Measurements from ENCODE around the gene PRKRA.

PRKRA gene

DNA sequence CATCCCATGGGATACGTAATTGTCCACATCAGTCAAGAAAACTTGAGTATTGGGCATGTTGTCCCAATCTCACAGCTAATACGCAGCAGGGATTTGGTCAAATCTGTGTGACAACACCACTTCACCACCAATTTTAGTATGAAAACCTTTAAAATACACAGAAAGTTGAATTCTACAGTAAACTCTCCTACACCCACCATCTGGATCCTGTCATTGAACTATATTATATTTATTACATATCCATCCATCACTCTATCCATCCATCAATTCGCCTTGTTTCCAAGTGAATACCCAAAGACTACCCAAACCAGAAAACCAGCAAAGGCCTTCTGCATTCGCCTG lies 28.3 kb upstream of the PRKRA start:
- no peak for DNase-seq
- Histone ChIP-seq H3K4me1 (peaks cover 0 to 54% (median 33%) of the 10 kb centered on the region in 4 donors), H3K4me3 (peak overlapping the region; percentile 89 to 92), H3K9me3 (no peaks in the 10 kb centered on the region), H3K27ac (peak overlapping the region; percentile 90 to 91), H3K36me3 (no peaks in the 10 kb centered on the region), H3K27me3 (no peaks in the 10 kb centered on the region)
- intact Hi-C loops (cut with DNase I; ENCODE audit: low total_unique reads): no loop called here
- TF ChIP-seq, protein P1, sequence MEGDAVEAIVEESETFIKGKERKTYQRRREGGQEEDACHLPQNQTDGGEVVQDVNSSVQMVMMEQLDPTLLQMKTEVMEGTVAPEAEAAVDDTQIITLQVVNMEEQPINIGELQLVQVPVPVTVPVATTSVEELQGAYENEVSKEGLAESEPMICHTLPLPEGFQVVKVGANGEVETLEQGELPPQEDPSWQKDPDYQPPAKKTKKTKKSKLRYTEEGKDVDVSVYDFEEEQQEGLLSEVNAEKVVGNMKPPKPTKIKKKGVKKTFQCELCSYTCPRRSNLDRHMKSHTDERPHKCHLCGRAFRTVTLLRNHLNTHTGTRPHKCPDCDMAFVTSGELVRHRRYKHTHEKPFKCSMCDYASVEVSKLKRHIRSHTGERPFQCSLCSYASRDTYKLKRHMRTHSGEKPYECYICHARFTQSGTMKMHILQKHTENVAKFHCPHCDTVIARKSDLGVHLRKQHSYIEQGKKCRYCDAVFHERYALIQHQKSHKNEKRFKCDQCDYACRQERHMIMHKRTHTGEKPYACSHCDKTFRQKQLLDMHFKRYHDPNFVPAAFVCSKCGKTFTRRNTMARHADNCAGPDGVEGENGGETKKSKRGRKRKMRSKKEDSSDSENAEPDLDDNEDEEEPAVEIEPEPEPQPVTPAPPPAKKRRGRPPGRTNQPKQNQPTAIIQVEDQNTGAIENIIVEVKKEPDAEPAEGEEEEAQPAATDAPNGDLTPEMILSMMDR (IDR thresholded peaks at IDR 0.05): no peak

DNA sequence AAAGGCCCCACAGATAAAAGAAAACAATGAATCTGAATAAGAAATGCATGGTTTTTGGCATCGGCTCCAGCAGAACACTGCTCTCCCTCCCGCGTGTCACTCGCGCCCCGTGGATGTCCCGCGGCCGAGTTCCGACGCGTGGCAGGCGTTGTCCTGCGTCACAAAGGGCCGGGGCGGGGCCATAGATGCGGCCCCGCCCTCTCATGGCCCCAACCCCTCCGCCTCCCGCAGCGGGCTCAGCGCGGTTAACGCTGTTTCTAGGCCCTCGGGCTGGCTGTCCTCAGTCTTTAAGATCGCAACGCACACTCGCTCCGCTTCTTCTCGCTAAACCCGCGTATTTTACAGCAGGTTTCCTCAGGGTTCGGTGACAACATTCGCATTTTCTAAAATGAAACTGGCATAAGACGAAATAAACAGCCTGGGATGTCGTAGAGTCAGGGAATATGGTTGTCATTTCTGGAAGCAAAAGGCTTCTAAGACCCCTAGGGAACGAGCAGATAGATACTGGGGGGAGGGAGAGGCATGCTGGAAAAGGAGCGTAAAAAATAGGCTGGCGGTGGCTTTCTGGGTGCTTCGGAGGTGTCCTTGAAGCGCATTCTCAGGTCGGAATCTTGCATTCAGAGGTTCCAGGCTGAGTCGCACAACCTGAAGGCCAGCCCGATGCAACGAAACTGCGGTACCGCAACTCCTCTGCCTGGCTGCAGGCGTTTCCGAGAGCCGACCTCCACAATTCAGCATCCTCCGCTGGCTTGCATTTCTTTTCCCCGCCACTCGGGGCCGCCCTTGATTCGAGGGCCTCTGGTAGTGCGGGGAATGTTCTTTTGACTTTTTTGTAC lies 27.7 kb upstream of the PRKRA start, which contains the start of gene FKBP7:
FKBP7 (minus strand) TSS at position 162 of the 836 bp plus-strand sequence; CDS start at position 61, 101 bp downstream.
- Histone ChIP-seq H3K27ac (peak within 1 kb of the TSS; percentile 90 to 91), H3K4me3 (peak within 1 kb of the TSS; percentile 89 to 92), H3K9me3 (no peaks in the 10 kb centered on the region), H3K36me3 (no peaks in the 10 kb centered on the region), H3K27me3 (no peaks in the 10 kb centered on the region), H3K4me1 (peaks cover 0 to 54% (median 30%) of the 10 kb centered on the region in 4 donors)
- intact Hi-C loops (cut with DNase I; ENCODE audit: low total_unique reads): no loop called here
- TF ChIP-seq, protein P1 (IDR thresholded peaks at IDR 0.05): peak in 1 of 2 experiments; percentile 39
- peak; percentile 85 to 94 for DNase-seq

DNA sequence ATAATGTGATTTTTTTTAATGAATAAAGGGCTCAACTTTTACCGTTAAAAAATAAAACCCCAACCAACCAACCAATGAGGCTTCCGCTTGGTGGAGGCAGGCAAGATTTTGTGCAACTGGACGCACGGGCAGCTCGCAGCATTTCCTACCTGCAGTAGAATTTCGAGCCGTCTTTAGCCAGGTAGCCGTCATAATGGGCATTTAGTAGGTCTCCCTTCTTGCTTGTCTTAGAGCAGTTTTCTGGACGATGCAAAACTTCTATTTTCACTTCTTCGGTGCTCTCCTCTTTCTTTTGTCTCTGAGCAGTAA lies 27.1 kb upstream of the PRKRA start:
- H3K27ac ChIP-seq: peak overlapping the region; percentile 90 to 91
- peak overlapping the region; percentile 89 to 92 for H3K4me3 ChIP-seq
- intact Hi-C loops (cut with DNase I; ENCODE audit: low total_unique reads): no loop called here
- TF ChIP-seq, protein P1 (IDR thresholded peaks at IDR 0.05): no peak
- peaks cover 0 to 49% (median 27%) of the 10 kb centered on the region in 4 donors for H3K4me1 ChIP-seq
- H3K27me3 ChIP-seq: no peaks in the 10 kb centered on the region
- no peaks in the 10 kb centered on the region for H3K9me3 ChIP-seq
- DNase-seq: no peak
- H3K36me3 ChIP-seq: no peaks in the 10 kb centered on the region

DNA sequence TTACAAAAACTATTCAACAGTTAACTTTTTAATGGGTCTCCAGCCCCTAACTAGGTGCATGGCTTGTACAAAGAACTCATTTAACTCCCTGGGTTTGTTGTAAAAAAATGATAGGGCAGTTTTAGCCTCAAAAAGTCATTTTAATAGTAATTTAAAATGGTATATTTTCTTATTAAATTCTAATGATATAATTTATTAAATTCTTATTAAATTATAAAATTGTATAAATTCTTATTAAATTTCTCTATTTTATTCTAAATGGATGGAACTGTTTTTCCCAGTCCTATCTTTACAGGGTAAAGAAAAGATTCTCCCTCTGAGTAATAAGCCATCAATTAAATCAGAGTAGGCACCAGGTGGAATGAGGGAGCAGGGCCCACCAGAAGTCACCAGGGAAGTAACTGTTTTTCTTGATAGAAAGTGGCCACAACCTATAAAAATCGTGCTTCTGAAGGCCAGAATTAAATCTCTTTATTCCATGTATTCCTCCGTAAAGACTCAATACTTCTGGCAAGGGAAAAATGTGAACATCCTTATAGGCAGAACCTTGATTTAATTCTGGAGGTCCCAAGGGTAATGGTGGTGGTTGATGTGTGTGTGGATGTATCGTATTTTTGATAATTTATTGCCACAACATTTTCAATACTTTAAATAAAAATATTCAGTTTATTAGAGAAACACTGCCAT lies 26.6 kb upstream of the PRKRA start:
- no peaks in the 10 kb centered on the region for H3K9me3 ChIP-seq
- peak overlapping the region; percentile 89 to 92 for H3K4me3 ChIP-seq
- TF ChIP-seq, protein P1 (IDR thresholded peaks at IDR 0.05): no peak
- H3K36me3 ChIP-seq: no peaks in the 10 kb centered on the region
- peaks cover 0 to 44% (median 23%) of the 10 kb centered on the region in 4 donors for H3K4me1 ChIP-seq
- DNase-seq: no peak
- peak overlapping the region; percentile 90 to 91 for H3K27ac ChIP-seq
- H3K27me3 ChIP-seq: no peaks in the 10 kb centered on the region
- intact Hi-C loops (cut with DNase I; ENCODE audit: low total_unique reads): no loop called here

DNA sequence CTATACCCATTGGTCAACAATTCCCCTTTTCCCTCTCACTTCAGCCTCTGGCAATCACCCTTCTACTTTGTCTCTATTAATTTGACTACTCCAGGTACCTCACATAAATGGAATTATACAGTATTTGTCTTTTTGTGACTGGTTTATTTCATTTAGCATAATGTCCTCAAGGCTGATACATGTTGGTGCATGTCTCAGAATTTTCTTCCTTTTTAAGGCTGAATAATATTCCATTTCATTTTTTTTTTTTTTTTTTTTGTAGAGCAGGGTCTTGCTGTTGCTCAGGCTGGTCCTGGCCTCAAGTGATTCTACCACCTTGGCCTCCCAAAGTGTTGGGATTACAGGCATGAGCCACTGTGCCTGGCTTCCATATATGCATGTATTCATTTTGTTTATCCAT lies 25.5 kb upstream of the PRKRA start:
- DNase-seq: no peak
- intact Hi-C loops (cut with DNase I; ENCODE audit: low total_unique reads): no loop called here

More for the DNA sequence above, 25.5 kb upstream of the PRKRA start:
- no peaks in the 10 kb centered on the region for H3K27me3 ChIP-seq
- H3K9me3 ChIP-seq: no peaks in the 10 kb centered on the region
- no peak overlapping the region for H3K4me3 ChIP-seq
- H3K27ac ChIP-seq: no peak overlapping the region
- TF ChIP-seq, protein P1 (IDR thresholded peaks at IDR 0.05): no peak
- H3K4me1 ChIP-seq: peaks cover 0 to 32% (median 13%) of the 10 kb centered on the region in 4 donors
- no peaks in the 10 kb centered on the region for H3K36me3 ChIP-seq
